Pancreas (tissue), 10 donors: ENCODE measurements around the gene DNAAF5. TPM values are rescaled to one million over a fixed set of nuclear protein-coding genes. Genes with fewer than 3 reads are reported as not detected.

Experiments
- ATAC-seq, 4 donors: fragments of 200-7000 bp; cut with Tn5 transposase; one replicate each; pipeline versions ENCODE4 v1.8.0 to v1.9.1; 2020; ENCODE audit warnings: mild to moderate bottlenecking in 4 of 4, moderate library complexity in 4 of 4
- DNase-seq, 6 donors: peaks; one replicate each; pipeline ENCODE4 v3.0.0-alpha.2; 2020
- FAIRE-seq: peaks from 2 replicates; lab custom pipeline; 2012; peaks lifted over from hg19 to GRCh38; lab: Jason Lieb, UNC
- H3K27ac ChIP-seq, 4 donors: fragments of 200-600 bp; sonication (generic); 1 replicate in 3 of 4; 2 replicates in 1 of 4; pipeline versions ENCODE4 v1.5.0 to v1.8.0; 2020
- H3K27me3 ChIP-seq, 4 donors: fragments of 200-600 bp; one replicate each; pipeline ENCODE4 v1.8.0; 2021
- H3K36me3 ChIP-seq, 3 donors: fragments of 200-600 bp; sonication (generic) in 1 of 3; one replicate each; pipeline versions ENCODE4 v1.5.0 to v1.8.0; 2020 to 2021
- H3K4me1 ChIP-seq, 3 donors: fragments of 200-600 bp; one replicate each; pipeline ENCODE4 v1.8.0; 2021
- H3K4me3 ChIP-seq, 4 donors: fragments of 200-600 bp; sonication (generic) in 2 of 4; one replicate each; pipeline versions ENCODE4 v1.5.0 to v1.8.0; 2020 to 2021
- H3K9me3 ChIP-seq, 4 donors: fragments of 200-600 bp; one replicate each; pipeline ENCODE4 v1.8.0; 2021
- WGBS, 2 donors: extraction: QIAGEN DNeasy Blood & Tissue Kit; methylation state at CpG; one replicate each; pipeline ENCODE4 v1.1.7; 2013; 5-methylcytosine and 5-hydroxymethylcytosine counted together
- intact Hi-C, 3 donors: fragments of 100-400 bp; cut with DNase I; formaldehyde crosslinking; loops; one replicate each; pipeline versions ENCODE4 v1.11.1 to v1.14.2; 2022
- polyA plus RNA-seq, 2 donors: library from polyadenylated mRNA; stranded (reverse); fragments of 200-250 nt; gene quantifications; one replicate each; pipeline ENCODE4 v1.2.3, GENCODE V29; 2013
- total RNA-seq, 6 donors: library from RNA; stranded (reverse); fragmentation: NEBNext Ultra II Directional in 4 of 6; extraction: Animal tissue kit (Norgen Biotek cat#: 25700) in 4 of 6; gene quantifications; one replicate each; pipeline versions ENCODE4 v1.2.1 to v1.2.4, GENCODE V29; 2021 to 2023
- TF ChIP-seq, protein P1 (sequence below), 4 donors: fragments of 200-600 bp; sonication (generic) in 3 of 4; IDR thresholded peaks; one replicate each; pipeline versions ENCODE4 v1.5.0 to v1.8.0; 2021; ENCODE audit warnings: antibody characterized with exemption in 4 of 4
- donor health status: healthy with polysubstance abuse.
- donor health status: DM: no; HTN: no; CAD: no; lungs with moderate emphysema.
- donor health status: DM: no; HTN: no; CAD: no.
- donor health status: control.
- donor health status: control.
- donor health status: Bipolar disorder and iron deficiency.
- donor health status: DM: yes; HTN: yes; CAD: no.
- donor health status: DM: no; HTN: no; CAD: no.
- donor health status: DM: no; HTN: no; CAD: no.
- donor health status: DM: yes; HTN: yes; CAD: no.

The DNAAF5 gene
- total and polyA plus RNA-seq, 8 donors = 7.7 to 16.6 (median 11.8) TPM

DNA sequence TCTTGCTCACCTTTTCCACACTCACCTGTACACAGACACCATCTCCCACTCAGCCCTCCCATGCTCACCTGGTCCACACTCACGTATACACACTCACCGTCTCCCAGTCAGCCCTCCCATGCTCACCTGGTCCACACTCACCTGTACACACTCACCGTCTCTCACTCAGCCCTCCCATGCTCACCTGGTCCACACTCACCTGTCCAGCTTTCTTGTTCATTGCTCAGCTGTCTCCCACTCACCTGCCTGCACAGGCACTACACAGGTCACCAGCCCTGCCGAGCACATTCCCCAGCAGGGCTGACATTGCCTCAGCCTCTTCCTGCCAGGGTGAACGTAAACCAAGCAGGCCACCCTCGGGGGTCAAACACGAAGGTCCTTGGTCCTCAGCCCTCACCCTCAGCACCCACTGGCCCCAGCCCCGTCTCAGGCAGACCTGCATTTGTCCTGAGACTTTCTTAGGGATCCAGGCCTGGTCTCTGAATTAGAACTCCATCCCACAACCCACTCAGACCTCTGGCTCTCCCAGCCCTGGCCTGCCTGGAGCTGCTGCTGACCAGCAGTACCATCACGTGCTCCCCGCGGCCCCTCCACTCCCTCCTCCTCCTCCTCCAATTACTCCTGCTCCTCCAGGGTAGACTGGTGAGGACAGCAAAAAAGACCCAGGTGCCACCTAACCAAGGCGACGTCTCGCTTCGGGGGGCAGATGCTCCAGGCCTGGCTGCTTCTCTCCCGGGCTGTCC, 12.8 kb upstream of the DNAAF5 start:
- DNase-seq = peak in 1 of 6 donors; percentile 41
- H3K4me1 ChIP-seq = no peaks in the 10 kb centered on the region
- no peak overlapping the region for H3K27ac ChIP-seq
- no peak for FAIRE-seq
- H3K36me3 ChIP-seq = no peaks in the 10 kb centered on the region
- WGBS, 2 donors = 89 to 94% methylated on average over 16 of the region's 16 CpGs
- TF ChIP-seq, protein P1, sequence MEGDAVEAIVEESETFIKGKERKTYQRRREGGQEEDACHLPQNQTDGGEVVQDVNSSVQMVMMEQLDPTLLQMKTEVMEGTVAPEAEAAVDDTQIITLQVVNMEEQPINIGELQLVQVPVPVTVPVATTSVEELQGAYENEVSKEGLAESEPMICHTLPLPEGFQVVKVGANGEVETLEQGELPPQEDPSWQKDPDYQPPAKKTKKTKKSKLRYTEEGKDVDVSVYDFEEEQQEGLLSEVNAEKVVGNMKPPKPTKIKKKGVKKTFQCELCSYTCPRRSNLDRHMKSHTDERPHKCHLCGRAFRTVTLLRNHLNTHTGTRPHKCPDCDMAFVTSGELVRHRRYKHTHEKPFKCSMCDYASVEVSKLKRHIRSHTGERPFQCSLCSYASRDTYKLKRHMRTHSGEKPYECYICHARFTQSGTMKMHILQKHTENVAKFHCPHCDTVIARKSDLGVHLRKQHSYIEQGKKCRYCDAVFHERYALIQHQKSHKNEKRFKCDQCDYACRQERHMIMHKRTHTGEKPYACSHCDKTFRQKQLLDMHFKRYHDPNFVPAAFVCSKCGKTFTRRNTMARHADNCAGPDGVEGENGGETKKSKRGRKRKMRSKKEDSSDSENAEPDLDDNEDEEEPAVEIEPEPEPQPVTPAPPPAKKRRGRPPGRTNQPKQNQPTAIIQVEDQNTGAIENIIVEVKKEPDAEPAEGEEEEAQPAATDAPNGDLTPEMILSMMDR (IDR thresholded peaks at IDR 0.05) = no peak
- H3K4me3 ChIP-seq = no peak overlapping the region
- intact Hi-C loops = no loop called here
- H3K9me3 ChIP-seq = no peaks in the 10 kb centered on the region
- no peaks in the 10 kb centered on the region for H3K27me3 ChIP-seq
- peak in 1 of 4 donors; percentile 8 for ATAC-seq

DNA sequence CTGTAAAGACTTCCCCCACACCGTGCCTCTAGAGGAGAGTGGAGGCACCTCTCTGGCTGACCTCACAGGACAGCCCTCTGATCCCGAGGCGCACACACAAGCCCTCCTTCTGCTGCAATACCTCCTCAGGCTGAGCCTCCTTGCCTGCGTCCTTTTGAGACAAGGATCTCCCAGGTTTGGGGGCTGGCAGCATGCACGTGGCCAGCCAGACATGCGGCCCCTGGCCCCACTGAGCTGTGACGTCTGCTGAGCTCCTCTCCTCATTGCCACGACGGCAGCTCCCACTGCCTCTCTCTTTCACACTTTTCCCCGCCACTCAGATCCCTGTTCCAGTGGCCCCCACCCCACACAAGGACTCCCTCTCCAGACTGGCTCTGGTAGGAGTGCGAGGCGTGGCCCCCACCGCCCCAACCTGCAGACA, 12.2 kb upstream of the DNAAF5 start:
- intact Hi-C loops = no loop called here
- FAIRE-seq (no peak), DNase-seq (peak in 1 of 6 donors; percentile 28), ATAC-seq (no peak)
- Histone ChIP-seq H3K27me3 (no peaks in the 10 kb centered on the region), H3K36me3 (no peaks in the 10 kb centered on the region), H3K4me1 (no peaks in the 10 kb centered on the region), H3K9me3 (no peaks in the 10 kb centered on the region), H3K27ac (no peak overlapping the region), H3K4me3 (no peak overlapping the region)
- WGBS, 2 donors = 91% methylated on average over 13 of the region's 13 CpGs
- TF ChIP-seq, protein P1 (IDR thresholded peaks at IDR 0.05) = no peak

DNA sequence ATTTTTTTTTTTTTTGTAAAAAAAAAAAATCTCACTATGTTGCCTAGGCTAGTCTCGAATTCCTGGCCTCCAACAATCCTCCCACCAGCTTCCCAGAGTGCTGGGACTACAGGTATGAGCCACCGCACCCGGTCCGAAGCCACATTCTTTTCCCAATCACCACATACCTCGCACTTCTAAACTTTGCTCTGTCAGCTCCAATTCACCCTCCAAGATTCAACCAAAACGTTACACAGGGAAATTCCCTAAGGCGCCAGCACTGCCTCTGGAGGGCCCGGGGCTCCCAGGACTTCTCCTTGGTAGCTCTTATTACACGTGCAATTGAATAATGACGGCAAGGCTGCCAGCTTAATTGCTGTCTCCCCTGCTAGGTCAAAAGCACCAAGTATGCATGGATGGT, 10.3 kb upstream of the DNAAF5 start:
- no peak for ATAC-seq
- H3K36me3 ChIP-seq = no peaks in the 10 kb centered on the region
- H3K9me3 ChIP-seq = no peaks in the 10 kb centered on the region
- H3K4me1 ChIP-seq = no peaks in the 10 kb centered on the region
- WGBS, 2 donors = 79% methylated on average over 10 of the region's 10 CpGs
- no peak for FAIRE-seq
- intact Hi-C loops = no loop called here
- no peak overlapping the region for H3K27ac ChIP-seq
- H3K27me3 ChIP-seq = no peaks in the 10 kb centered on the region
- TF ChIP-seq, protein P1 (IDR thresholded peaks at IDR 0.05) = no peak
- H3K4me3 ChIP-seq = no peak overlapping the region
- DNase-seq = no peak

DNA sequence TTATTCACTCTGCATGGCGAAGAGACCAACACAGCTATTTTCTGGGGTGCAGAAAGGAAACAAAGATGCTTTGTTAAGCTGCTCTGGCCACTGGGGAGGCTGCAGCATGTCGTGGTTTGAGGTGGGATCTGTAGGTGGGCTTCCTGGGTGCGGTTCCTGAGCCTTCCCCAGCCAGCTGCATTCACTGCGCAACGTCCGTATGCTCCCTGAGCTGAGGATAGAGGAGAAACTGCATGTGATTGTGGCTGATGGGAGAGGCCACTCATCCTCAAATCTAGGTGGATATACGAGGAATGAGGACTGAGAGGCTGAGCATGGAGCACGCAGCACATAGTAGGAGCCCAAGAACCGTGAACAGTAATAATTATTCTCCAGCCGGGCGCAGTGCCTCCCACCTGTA, 9.9 kb upstream of the DNAAF5 start:
- H3K36me3 ChIP-seq = no peaks in the 10 kb centered on the region
- no peaks in the 10 kb centered on the region for H3K27me3 ChIP-seq
- DNase-seq (peak in 1 of 6 donors; percentile 10), ATAC-seq (no peak), FAIRE-seq (no peak)
- TF ChIP-seq, protein P1 (IDR thresholded peaks at IDR 0.05) = no peak
- H3K4me1 ChIP-seq = no peaks in the 10 kb centered on the region
- no peak overlapping the region for H3K4me3 ChIP-seq
- H3K9me3 ChIP-seq = no peaks in the 10 kb centered on the region
- WGBS, 2 donors = 88 to 92% methylated on average over 11 of the region's 11 CpGs
- intact Hi-C loops = no loop called here
- no peak overlapping the region for H3K27ac ChIP-seq

DNA sequence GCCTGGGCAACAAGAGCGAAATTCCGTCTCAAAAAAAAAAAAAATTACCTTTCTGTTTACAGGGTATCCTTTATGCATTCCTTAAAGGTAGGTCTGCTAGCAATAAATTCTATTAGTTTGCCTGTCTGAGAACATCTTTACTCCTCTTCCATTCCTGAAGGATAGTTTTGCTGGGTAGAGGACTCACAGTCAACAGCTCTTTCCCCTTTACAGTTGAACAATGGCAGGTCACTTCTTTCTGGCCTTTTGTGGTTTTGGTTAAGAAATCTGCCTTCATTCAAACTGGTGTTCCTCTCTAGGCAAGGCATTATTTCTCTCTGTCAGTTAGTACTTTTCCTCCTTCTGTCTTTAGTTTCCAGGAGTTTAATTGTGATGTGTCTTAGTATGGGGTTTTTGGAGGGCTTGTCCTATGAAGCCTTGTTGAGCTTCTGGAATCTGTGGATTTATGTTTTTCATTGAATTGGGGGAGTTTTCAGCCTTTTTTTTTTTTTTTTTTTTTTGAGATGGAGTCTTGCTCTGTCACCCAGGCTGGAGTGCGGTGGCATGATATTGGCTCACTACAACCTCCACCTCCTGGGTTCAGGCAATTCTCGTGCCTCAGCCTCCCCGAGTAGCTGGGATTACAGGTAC, 4.8 kb upstream of the DNAAF5 start:
- H3K27me3 ChIP-seq = no peaks in the 10 kb centered on the region
- TF ChIP-seq, protein P1 (IDR thresholded peaks at IDR 0.05) = no peak
- DNase-seq = no peak
- FAIRE-seq = no peak
- no peak overlapping the region for H3K4me3 ChIP-seq
- peaks cover 0 to 10% (median 3%) of the 10 kb centered on the region in 3 donors for H3K4me1 ChIP-seq
- intact Hi-C loops = loop anchor here in 1 of 3 donors (10.0 kb wide), 1 partner anchor 197 kb away; no protein-coding TSS in a partner anchor
- no peaks in the 10 kb centered on the region for H3K36me3 ChIP-seq
- no peak for ATAC-seq
- 91 to 98% methylated on average over 5 of the region's 5 CpGs for WGBS, 2 donors
- H3K9me3 ChIP-seq = no peaks in the 10 kb centered on the region
- no peak overlapping the region for H3K27ac ChIP-seq
